Measurements from ENCODE around the gene TANC1. TPM values are rescaled to one million over a fixed set of nuclear protein-coding genes. Genes with fewer than 3 reads are reported as not detected.

The TANC1 gene
- total and polyA plus RNA-seq, 2 donors (not counting 3 experiments of a cell fraction or from before 2014, with no cell fraction given) = 58.9 to 99.4 TPM

DNA sequence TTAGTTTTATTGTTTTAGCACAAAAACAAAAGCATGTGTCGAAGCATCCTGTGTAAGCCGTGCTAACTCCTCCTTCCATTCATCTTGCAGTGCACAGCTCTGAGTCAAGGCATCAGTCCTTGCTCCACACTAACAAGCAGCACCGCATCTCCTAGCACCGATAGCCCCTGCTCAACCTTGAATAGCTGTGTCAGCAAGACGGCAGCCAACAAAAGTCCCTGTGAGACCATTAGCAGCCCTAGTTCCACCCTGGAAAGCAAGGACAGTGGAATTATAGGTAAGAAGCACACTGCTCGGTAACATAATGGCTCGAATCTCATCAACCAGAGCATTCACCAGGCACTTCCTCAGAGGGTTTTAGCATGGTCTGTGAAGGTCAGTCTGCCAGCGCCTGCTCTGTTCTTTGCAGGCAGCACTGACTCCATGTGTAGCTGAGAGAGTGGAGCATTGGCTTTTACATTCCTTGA lies 181.9 kb downstream of the TANC1 start:
- BruUV-seq (replicated peaks) = no TSS peak
- Histone ChIP-seq H3K4me3 (replicated peaks in 1 of 3; ENCODE audit: insufficient read depth in 1 of 3, low read depth in 1 of 3, low read length in 3 of 3) (no peak overlapping the region), H3K9me3 (replicated peaks; ENCODE audit: control insufficient read depth, insufficient read depth, low read length) (no peaks in the 10 kb centered on the region), H3K4me2 (ENCODE audit: insufficient read depth, low read length) (peak overlapping the region; percentile 37), H3K36me3 (ENCODE audit: control insufficient read depth in 2 of 2, extremely low read depth in 1 of 2, insufficient read depth in 2 of 2, low read length in 2 of 2) (peaks cover 14 to 18% of the 10 kb centered on the region in 2 experiments), H3K27me3 (ENCODE audit: control insufficient read depth in 2 of 2, insufficient read depth in 2 of 2, low read length in 2 of 2) (no peaks in the 10 kb centered on the region), H4K20me1 (replicated peaks; ENCODE audit: control insufficient read depth, extremely low read depth, insufficient read depth, low read length) (no peaks in the 10 kb centered on the region), H3K9me1 (replicated peaks; ENCODE audit: control insufficient read depth, extremely low read depth, insufficient read depth, low read length) (no peaks in the 10 kb centered on the region), H2AFZ (ENCODE audit: low read depth, low read length) (no peak overlapping the region), H3K9ac (replicated peaks; ENCODE audit: extremely low read depth, insufficient read depth, low read length) (no peak overlapping the region), H3K79me2 (ENCODE audit: control insufficient read depth, insufficient read depth, low read length) (peaks cover 4% of the 10 kb centered on the region), H3K27ac (ENCODE audit: insufficient read depth, low read depth, low read length) (peak overlapping the region; percentile 54), H3K4me1 (ENCODE audit: control insufficient read depth, extremely low read depth, insufficient read depth, low read length) (peaks cover 46% of the 10 kb centered on the region)
- TF ChIP-seq POLR2AphosphoS5 (IDR thresholded peaks at IDR 0.05; ENCODE audit: insufficient read depth, low read depth, low read length) (peak; percentile 34), MYC (IDR thresholded peaks at IDR 0.05; ENCODE audit: low read depth, low read length) (peak; percentile 13), GATA2 (IDR thresholded peaks at IDR 0.05; ENCODE audit: insufficient read depth, insufficient read length, low read depth, low read length) (peak; percentile 24), CTCF (IDR thresholded peaks at IDR 0.05; ENCODE audit: extremely low read depth in 1 of 2, insufficient read depth in 1 of 2, low read depth in 1 of 2, low read length in 2 of 2) (no peak), FOS (IDR thresholded peaks at IDR 0.05; ENCODE audit: borderline replicate concordance, insufficient read depth, low read length) (no peak)
- TF ChIP-seq, protein P1, sequence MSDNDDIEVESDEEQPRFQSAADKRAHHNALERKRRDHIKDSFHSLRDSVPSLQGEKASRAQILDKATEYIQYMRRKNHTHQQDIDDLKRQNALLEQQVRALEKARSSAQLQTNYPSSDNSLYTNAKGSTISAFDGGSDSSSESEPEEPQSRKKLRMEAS (IDR thresholded peaks at IDR 0.05; ENCODE audit: insufficient read depth, insufficient read length) = peak; percentile 53
- dilution Hi-C loops (cut with MboI; ENCODE audit: extremely low pct_ligation_motif_present, low sequenced_read_pairs) = no loop called here
- ChIA-PET CTCF (interaction anchor here (0.8 to 6.1 kb wide), 11 partner anchors 11 to 38 kb away, joined by 3 to 65 read pairs (median 5); no protein-coding TSS in a partner anchor), POLR2A (interaction anchor here (0.5 to 1.6 kb wide), 6 partner anchors 10 to 36 kb away, joined by 3 to 8 read pairs (median 4); no protein-coding TSS in a partner anchor)
- intact Hi-C loops (cut with micrococcal nuclease) = loop anchor here (1.0 kb wide), 4 partner anchors 10 to 25 kb away; no protein-coding TSS in a partner anchor
- peak; percentile 85 for FAIRE-seq
- DNase-seq (ENCODE audit: low read depth, low spot score) = peak; percentile 86
